OCI-M2 (cell line): Measurements from ENCODE around the gene MERTK.
"Not testable (repeated sequence)": the region's sequence is repeated elsewhere in the genome, so short reads cannot be mapped to it uniquely, and the experiment has no call there.

Experiments
- DNase-seq: peaks from one replicate; lab custom pipeline; 2025; ENCODE audit not compliant: unreplicated experiment; lab: John Stamatoyannopoulos, UW

MERTK gene

GRCh38 chr2:111944531-111945210 lies 46.3 kb downstream of the MERTK start:
- no peak for DNase-seq

DNA sequence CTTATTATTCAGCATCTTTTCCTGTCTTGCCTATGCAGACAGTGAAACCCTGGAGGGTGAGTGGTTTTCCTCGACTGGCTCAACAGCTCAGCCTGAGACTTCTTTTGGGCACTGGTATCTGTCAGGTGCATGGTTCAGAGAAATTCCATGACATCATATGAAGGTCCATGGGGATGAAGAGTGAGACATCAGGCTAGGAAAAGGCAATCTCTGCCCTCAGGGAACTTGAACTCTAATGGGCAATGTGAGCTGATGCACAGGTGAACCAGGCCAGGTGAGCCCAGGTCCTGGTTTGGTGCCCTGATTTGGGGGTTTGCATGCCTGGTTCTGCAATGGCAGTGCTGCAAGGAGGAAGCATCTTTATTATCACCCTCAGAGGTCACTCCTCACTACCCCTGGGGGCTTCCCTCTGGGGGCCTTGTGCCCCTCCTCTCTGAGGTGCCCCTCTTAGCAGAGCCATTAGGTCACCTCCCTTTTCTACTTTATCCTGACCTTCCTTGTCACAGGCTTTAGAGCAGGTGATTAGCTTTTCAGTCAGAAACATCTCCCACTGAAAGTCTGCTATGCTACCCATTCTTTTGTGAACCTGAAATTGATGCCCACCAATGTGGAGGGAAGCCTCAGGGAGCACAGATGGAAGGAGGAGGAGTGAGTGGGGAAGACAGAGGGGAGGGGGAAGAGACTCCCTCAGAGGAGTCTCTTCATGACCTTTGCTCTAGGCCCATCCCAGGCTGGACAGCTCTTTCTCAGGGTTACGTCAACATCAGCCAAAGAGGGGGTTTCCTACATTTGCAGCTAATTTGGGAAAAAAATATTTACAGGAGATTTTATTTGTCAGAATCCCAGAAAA lies 47.3 kb downstream of the MERTK start:
- no peak for DNase-seq

DNA sequence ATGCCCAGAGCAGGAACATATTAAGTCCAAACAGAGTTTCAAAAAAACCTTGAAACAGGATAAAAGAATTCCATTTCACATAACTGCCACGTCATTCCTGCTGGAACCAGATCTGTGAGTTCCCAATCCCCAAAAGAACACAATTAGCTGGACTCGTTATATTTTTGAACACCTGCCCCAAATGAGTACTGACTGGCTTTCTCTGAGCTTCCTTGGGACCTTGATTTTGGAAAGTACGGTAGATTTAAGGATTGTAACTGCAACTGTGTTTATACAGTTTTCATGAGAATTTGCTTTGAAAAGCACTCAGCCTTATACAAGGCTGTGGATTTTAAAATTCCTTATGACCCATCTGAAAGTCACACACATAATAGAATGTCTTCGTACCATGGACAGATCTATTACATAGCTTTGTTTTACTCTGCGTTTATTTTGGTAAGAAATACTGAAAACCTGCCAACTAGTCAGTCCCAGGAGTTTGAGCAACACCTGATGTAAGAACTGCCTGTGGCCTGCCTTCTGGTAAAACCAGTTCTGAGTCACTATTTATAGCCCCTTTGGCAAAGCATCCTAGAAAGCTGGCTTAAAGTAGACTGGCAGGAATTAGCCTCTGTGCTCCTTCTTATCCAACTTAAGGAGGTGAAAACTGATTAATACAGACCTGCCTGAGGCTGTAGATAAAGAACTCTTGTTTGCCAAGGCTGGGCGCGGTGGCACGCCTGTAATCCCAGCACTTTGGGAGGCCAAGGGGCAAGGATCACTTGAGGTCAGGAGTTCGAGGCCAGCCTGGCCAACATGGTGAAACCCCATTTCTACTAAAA lies 48.1 kb downstream of the MERTK start:
- no peak for DNase-seq

DNA sequence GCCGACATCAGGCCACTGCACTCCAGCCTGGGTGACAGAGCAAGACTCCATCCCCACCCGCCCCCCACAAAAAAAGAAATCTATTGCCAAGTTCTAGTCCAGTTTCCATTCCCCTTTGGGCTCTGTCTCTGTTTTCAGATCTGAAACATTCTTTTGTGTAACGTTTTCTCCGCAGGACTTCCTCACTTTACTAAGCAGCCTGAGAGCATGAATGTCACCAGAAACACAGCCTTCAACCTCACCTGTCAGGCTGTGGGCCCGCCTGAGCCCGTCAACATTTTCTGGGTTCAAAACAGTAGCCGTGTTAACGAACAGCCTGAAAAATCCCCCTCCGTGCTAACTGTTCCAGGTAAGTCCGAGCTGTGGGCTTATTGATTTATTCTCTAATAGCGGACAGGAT lies 48.8 kb downstream of the MERTK start:
- DNase-seq: no peak

GRCh38 chr2:111948832-111949231 lies 50.4 kb downstream of the MERTK start:
- no peak for DNase-seq

DNA sequence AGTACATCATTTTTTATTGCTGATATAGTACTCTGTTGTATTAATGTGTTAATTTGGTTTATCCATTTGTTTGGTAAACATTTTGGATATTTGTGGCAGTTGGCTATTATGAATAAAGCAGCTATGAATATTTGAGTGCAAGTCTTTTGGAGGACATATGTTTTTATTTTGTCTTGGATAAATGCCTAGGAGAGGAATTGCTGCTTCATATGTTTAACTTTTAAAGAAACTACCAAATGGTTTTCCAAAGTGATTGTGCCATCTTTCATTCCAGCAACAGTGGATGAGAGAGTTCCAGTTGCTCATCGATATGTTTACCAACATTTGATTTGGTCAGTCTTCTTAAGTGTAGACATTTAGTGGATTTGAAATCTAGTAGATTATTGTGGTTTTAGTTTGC lies 51.8 kb downstream of the MERTK start:
- no peak for DNase-seq

- DNase-seq: no peak
Observed at GRCh38 chr2:111951486-111951885, 53.1 kb downstream of the MERTK start.

GRCh38 chr2:111952871-111953452 lies 54.6 kb downstream of the MERTK start:
- no peak for DNase-seq

DNA sequence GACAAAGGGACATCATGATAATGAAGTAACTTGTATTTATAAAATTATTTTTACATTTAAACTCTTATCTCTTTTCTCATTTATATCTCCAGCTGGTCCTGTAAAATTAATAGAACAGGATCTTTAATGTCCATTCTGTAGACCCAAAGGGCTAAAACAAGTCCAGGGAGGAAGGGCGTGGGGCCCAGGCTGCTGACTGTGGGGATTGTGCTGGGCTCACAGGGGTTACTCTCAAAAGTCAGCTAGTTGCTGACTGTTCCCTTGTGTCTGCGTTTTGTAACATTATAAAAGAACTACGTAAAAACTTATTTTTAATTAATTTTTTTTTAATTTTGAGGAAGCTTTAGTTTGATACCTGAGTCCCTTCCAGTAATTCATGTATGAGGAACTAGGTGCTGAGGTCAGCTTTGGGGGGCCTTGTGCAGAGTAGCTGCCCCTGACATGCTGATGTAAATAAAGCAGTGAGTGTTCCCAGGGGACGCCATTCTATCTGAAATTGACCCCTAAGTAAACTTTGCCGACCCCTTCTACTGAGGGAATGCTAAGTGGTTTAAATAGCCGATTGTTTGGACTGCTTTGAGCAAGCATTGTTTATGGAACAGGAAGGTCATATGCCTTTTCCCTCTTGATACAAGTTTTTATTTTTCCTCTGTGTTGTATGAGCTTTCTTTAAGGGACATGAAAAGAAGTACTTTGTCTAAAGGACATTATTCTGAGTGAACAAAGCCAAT lies 56.4 kb downstream of the MERTK start:
- no peak for DNase-seq

DNA sequence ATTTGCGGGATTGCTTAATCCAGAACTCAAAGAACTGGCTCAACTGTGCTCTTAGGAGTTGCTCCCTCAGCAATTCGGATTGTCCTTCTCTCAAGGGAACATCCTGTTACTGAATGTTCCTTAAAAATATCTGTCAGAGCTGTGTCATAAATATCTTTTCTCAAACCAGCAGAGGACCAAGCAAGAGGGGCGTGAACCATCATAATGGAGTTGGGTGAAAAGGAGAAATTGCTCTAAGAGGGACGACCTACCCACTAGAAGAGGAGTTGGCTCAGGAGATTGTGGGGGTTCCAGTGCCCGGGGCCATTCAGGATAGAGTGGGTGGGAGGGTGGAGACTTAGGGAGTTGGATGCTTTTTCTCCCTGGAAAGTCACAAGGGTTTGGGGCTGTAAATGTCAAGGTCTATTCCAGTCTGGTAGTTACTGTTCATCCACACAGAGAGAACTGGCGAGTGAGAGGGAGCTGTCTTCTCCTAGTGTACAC lies 59.5 kb downstream of the MERTK start:
- no peak for DNase-seq

DNA sequence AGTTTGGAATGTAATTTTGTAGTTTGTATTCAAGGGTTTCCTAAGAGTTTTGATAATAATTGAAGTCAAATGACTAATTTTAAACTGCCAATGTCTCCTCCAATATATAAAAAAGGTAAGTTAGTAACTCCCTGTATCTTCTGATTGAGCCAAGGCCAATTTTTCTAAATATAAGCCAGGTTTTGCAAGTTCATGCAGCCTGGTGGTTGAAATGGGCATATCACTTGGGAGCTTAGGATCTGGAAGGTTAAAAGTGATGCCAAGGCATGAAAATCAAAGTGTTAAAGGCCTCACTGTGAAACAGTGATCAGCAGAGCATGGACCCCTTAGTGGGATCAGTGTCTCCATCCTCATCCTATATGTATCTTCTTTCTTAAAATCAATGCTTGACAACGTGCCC lies 60.5 kb downstream of the MERTK start:
- no peak for DNase-seq

DNA sequence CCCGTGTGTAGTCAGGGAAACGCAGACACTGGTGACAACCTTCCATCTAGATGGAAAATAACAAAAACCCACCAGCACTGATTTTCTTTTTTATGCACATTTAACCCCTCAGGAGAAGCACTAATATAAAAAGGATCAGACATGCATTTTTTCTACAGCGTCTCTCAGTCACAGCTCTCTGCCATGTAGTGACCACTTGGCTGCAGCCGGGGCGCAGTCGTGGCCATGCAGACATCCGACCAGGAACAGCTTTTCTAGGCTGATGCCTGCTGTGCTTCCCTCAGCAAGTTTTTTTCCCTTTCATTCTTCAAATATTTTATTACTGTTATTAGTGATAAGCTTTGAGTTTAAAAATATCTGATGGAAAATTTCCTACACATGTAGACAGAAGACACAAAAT lies 63.3 kb downstream of the MERTK start:
- no peak for DNase-seq

- not testable (repeated sequence) for DNase-seq
Observed at GRCh38 chr2:111963086-111963485, 64.7 kb downstream of the MERTK start.

- DNase-seq: not testable (repeated sequence)
Observed at GRCh38 chr2:111963508-111963907, 65.1 kb downstream of the MERTK start.

DNA sequence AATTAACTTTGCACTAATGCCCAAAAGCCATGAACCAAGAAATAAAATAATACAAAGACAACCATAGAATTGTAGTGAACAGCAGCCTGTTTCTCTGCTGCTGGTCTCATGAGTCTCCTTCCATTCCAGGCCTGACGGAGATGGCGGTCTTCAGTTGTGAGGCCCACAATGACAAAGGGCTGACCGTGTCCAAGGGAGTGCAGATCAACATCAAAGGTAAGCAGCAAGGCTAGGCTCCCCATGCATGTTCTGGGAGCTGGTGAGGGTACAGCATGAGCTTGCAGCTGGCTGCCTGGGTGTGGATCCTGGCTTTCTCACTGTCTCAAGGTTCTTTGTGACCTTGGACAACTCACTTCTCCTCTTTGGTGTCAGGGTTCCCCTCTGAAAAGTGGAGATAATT lies 66.7 kb downstream of the MERTK start:
- DNase-seq: no peak

GRCh38 chr2:111966241-111966640 lies 67.8 kb downstream of the MERTK start:
- no peak for DNase-seq

DNA sequence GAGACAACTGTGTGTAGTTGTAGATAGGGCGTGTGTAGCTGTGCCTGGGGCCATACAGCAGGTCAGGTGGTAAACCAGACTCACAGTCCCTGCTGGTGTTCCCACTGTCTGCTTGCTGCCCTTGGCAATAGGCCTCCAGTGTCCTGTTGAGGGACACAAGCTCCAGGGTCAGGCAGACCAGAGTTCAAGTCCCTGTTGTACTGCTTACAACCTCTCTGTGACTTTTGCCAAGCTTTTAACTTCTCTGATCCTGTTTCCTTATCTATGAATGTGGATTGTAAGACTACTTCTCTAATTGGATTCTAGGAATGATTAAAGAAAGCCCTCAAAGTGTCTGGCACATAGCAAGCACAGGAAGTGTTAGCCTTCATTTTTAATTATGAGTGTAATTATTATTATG lies 68.6 kb downstream of the MERTK start:
- DNase-seq: no peak

DNA sequence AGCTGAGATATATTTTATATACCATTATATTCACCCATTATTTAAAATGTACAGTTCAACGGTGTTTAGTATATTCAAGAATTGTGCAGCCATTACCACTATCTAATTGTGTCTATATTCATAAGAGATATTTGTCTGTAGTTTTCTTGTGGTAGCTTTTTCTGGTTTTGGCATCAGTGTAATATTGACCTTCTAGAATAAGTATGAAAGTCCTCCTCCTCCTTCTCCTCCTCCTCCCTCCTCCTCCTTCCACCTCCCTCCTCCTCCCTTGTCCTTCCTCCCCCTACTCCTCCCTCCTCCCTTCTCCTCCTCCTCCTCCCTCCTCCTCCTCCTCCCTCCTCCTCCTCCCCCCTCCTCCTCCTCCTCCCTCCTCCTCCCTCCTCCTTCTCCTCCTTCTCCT lies 72.0 kb downstream of the MERTK start:
- DNase-seq: no peak

- DNase-seq: no peak
Observed at GRCh38 chr2:111972955-111973565, 74.7 kb downstream of the MERTK start.

- no peak for DNase-seq
Observed at GRCh38 chr2:111973701-111974100, 75.3 kb downstream of the MERTK start.
